ENCODE results near the gene PLTP. TPM values are rescaled to one million over a fixed set of nuclear protein-coding genes. Genes with fewer than 3 reads are reported as not detected.

PLTP gene
- total and polyA plus RNA-seq, 4 donors = 26.9 to 125 (median 80.7) TPM

GRCh38 chr20:45937765-45938164 lies 25.8 kb upstream of the PLTP start:
- ATAC-seq (ENCODE audit: insufficient read depth, low FRiP score) (no peak), DNase-seq (no peak)
- H3K4me1 ChIP-seq (ENCODE audit: control insufficient read depth in 5 of 5, insufficient read depth in 5 of 5, low read length in 5 of 5) = peaks cover 0 to 9% (median 2%) of the 10 kb centered on the region in 5 donors
- H3K36me3 ChIP-seq (ENCODE audit: control insufficient read depth in 4 of 4, insufficient read depth in 4 of 4, low read length in 4 of 4) = peaks cover 19 to 40% (median 39%) of the 10 kb centered on the region in 4 donors
- H3K9me3 ChIP-seq (ENCODE audit: control insufficient read depth in 4 of 4, insufficient read depth in 3 of 4, low read length in 3 of 4) = no peaks in the 10 kb centered on the region
- H3K4me3 ChIP-seq = no peak overlapping the region
- no peak overlapping the region for H3K27ac ChIP-seq (ENCODE audit: low read depth in 1 of 2, low read length in 1 of 2)
- H3K9ac ChIP-seq (ENCODE audit: insufficient read depth in 1 of 2, low read length in 2 of 2) = no peak overlapping the region
- no peaks in the 10 kb centered on the region for H3K27me3 ChIP-seq (ENCODE audit: control insufficient read depth in 3 of 3, insufficient read depth in 3 of 3, low read length in 2 of 3)
- WGBS, 2 donors = 70% methylated on average over 2 of the region's 2 CpGs
- no peak for TF ChIP-seq CTCF (IDR thresholded peaks at IDR 0.05; ENCODE audit: control extremely low read depth, extremely low read depth)

GRCh38 chr20:45935416-45936046 lies 23.6 kb upstream of the PLTP start:
- peak overlapping the region; percentile 20 to 84 for H3K27ac ChIP-seq (ENCODE audit: low read depth in 1 of 2, low read length in 1 of 2)
- H3K9ac ChIP-seq (ENCODE audit: insufficient read depth in 1 of 2, low read length in 2 of 2) = peak overlapping the region; percentile 69 to 98
- 9 to 12% methylated on average over 21 of the region's 21 CpGs for WGBS, 2 donors
- H3K4me1 ChIP-seq (ENCODE audit: control insufficient read depth in 5 of 5, insufficient read depth in 5 of 5, low read length in 5 of 5) = peaks cover 0 to 9% (median 2%) of the 10 kb centered on the region in 5 donors
- H3K9me3 ChIP-seq (ENCODE audit: control insufficient read depth in 4 of 4, insufficient read depth in 3 of 4, low read length in 3 of 4) = no peaks in the 10 kb centered on the region
- no peaks in the 10 kb centered on the region for H3K27me3 ChIP-seq (ENCODE audit: control insufficient read depth in 3 of 3, insufficient read depth in 3 of 3, low read length in 2 of 3)
- peaks cover 9 to 31% (median 29%) of the 10 kb centered on the region in 4 donors for H3K36me3 ChIP-seq (ENCODE audit: control insufficient read depth in 4 of 4, insufficient read depth in 4 of 4, low read length in 4 of 4)
- no peak for TF ChIP-seq CTCF (IDR thresholded peaks at IDR 0.05; ENCODE audit: control extremely low read depth, extremely low read depth)
- DNase-seq (no peak), ATAC-seq (ENCODE audit: insufficient read depth, low FRiP score) (no peak)
- H3K4me3 ChIP-seq = peak overlapping the region; percentile 22

GRCh38 chr20:45934586-45935415 lies 22.8 kb upstream of the PLTP start, which contains the start of gene PCIF1:
Gene PCIF1 (plus strand): TSS chr20:45934683. CDS start chr20:45939000, 4,317 bp downstream.
- peak within 1 kb of the TSS; percentile 57 for H3K4me3 ChIP-seq
- H3K27me3 ChIP-seq (ENCODE audit: control insufficient read depth in 3 of 3, insufficient read depth in 3 of 3, low read length in 2 of 3) = no peaks in the 10 kb centered on the region
- ATAC-seq (ENCODE audit: insufficient read depth, low FRiP score) (peak; percentile 90), DNase-seq (peak; percentile 99 to 100 (median 99))
- H3K4me1 ChIP-seq (ENCODE audit: control insufficient read depth in 5 of 5, insufficient read depth in 5 of 5, low read length in 5 of 5) = peaks cover 0 to 9% (median 2%) of the 10 kb centered on the region in 5 donors
- TF ChIP-seq CTCF (IDR thresholded peaks at IDR 0.05; ENCODE audit: control extremely low read depth, extremely low read depth) = no peak
- no peaks in the 10 kb centered on the region for H3K9me3 ChIP-seq (ENCODE audit: control insufficient read depth in 4 of 4, insufficient read depth in 3 of 4, low read length in 3 of 4)
- H3K9ac ChIP-seq (ENCODE audit: insufficient read depth in 1 of 2, low read length in 2 of 2) = peak within 1 kb of the TSS; percentile 92 to 98
- peak within 1 kb of the TSS; percentile 97 to 100 for H3K27ac ChIP-seq (ENCODE audit: low read depth in 1 of 2, low read length in 1 of 2)
- peaks cover 7 to 26% (median 23%) of the 10 kb centered on the region in 4 donors for H3K36me3 ChIP-seq (ENCODE audit: control insufficient read depth in 4 of 4, insufficient read depth in 4 of 4, low read length in 4 of 4)
- WGBS, 2 donors = 0 to 1% methylated on average over 71 to 102 of the region's 102 CpGs

Data from lung (tissue), 12 donors.